Neuronal stem cell (in vitro differentiated cells): ENCODE data around the gene EBP.

Experiments used
- DNase-seq: peaks from one replicate; pipeline ENCODE4 v3.0.0-alpha.2; 2013; ENCODE audit warnings: low spot score
- H2AFZ ChIP-seq: one replicate; pipeline ENCODE4 v1.6.1; 2013; ENCODE audit warnings: mild to moderate bottlenecking, low read length, inconsistent platforms
- H2AK5ac ChIP-seq: 2 replicates; pipeline ENCODE4 v1.6.1; 2013; ENCODE audit warnings: low read depth, mild to moderate bottlenecking, inconsistent platforms, low read length, moderate library complexity, mixed read lengths
- H2BK120ac ChIP-seq: 2 replicates; pipeline ENCODE4 v1.6.1; 2013; ENCODE audit warnings: low read depth, mild to moderate bottlenecking, inconsistent platforms, low read length, moderate library complexity, mixed read lengths
- H2BK12ac ChIP-seq: one replicate; pipeline ENCODE4 v1.6.1; 2013; ENCODE audit warnings: low read length, inconsistent platforms
- H2BK15ac ChIP-seq: 2 replicates; pipeline ENCODE4 v1.6.1; 2013; ENCODE audit warnings: mild to moderate bottlenecking, low read length, inconsistent platforms, mixed read lengths
- H2BK5ac ChIP-seq: one replicate; pipeline ENCODE4 v1.6.1; 2013; ENCODE audit warnings: inconsistent platforms, mild to moderate bottlenecking, low read length, moderate library complexity
- H3K14ac ChIP-seq: one replicate; pipeline ENCODE4 v1.6.1; 2013; ENCODE audit warnings: low read length, inconsistent platforms
- H3K18ac ChIP-seq: 2 replicates; pipeline ENCODE4 v1.6.1; 2013; ENCODE audit warnings: low read length, inconsistent platforms
- H3K23ac ChIP-seq: 2 replicates; pipeline ENCODE4 v1.6.1; 2013; ENCODE audit warnings: low read depth, mild to moderate bottlenecking, mixed read lengths, low read length, inconsistent platforms; ENCODE audit not compliant: poor library complexity
- H3K27ac ChIP-seq: replicated peaks from 3 replicates; pipeline ENCODE4 v1.5.1; 2013; ENCODE audit warnings: low read length, inconsistent platforms
- H3K27me3 ChIP-seq, 3 experiments: 2 replicates each; pipeline ENCODE4 v1.6.1; 2013; ENCODE audit warnings: low read length in 3 of 3, mild to moderate bottlenecking in 2 of 3, inconsistent platforms in 1 of 3, low read depth in 1 of 3, mixed read lengths in 1 of 3, moderate library complexity in 1 of 3; ENCODE audit not compliant: control insufficient read depth in 3 of 3, insufficient read depth in 3 of 3
- H3K36me3 ChIP-seq, 2 donors: replicated peaks in 1 of 2; 2 replicates each; pipeline ENCODE4 v1.6.1; 2013; ENCODE audit warnings: low read length in 2 of 2; ENCODE audit not compliant: control insufficient read depth in 2 of 2, insufficient read depth in 2 of 2
- H3K4ac ChIP-seq: 2 replicates; pipeline ENCODE4 v1.6.1; 2013; ENCODE audit warnings: inconsistent platforms, mild to moderate bottlenecking, low read length, moderate library complexity
- H3K4me1 ChIP-seq, 2 donors: 1 replicate in 1 of 2; 2 replicates in 1 of 2; pipeline ENCODE4 v1.6.1; 2013; ENCODE audit warnings: low read length in 2 of 2, low read depth in 1 of 2; ENCODE audit not compliant: control insufficient read depth in 2 of 2, insufficient read depth in 1 of 2
- H3K4me2 ChIP-seq: one replicate; pipeline ENCODE4 v1.6.1; 2013; ENCODE audit warnings: mild to moderate bottlenecking, low read length, inconsistent platforms; ENCODE audit not compliant: insufficient read depth, poor library complexity, severe bottlenecking
- H3K4me3 ChIP-seq, 2 donors: 2 replicates each; pipeline ENCODE4 v1.5.1; 2013; ENCODE audit warnings: low read length in 2 of 2, mild to moderate bottlenecking in 2 of 2, inconsistent platforms in 1 of 2, moderate library complexity in 1 of 2
- H3K79me1 ChIP-seq: one replicate; pipeline ENCODE4 v1.6.1; 2013; ENCODE audit warnings: low read depth, mild to moderate bottlenecking, inconsistent platforms, low read length, moderate library complexity
- H3K9ac ChIP-seq: one replicate; pipeline ENCODE4 v1.6.1; 2013; ENCODE audit warnings: mild to moderate bottlenecking, low read depth, low read length, inconsistent platforms; ENCODE audit not compliant: poor library complexity
- H3K9me3 ChIP-seq, 2 donors: replicated peaks in 1 of 2; 2 replicates each; pipeline versions ENCODE3 to v1.6.1; 2013; ENCODE audit warnings: low read length in 2 of 2, mild to moderate bottlenecking in 2 of 2, inconsistent platforms in 1 of 2, low read depth in 1 of 2, mixed read lengths in 1 of 2, moderate library complexity in 1 of 2; ENCODE audit not compliant: control insufficient read depth in 2 of 2, insufficient read depth in 1 of 2
- H4K8ac ChIP-seq: one replicate; pipeline ENCODE4 v1.6.1; 2013; ENCODE audit warnings: low read depth, mild to moderate bottlenecking, inconsistent platforms, low read length, moderate library complexity
- H4K91ac ChIP-seq: one replicate; pipeline ENCODE4 v1.6.1; 2013; ENCODE audit warnings: low read length, low read depth, mild to moderate bottlenecking, inconsistent platforms; ENCODE audit not compliant: poor library complexity
- WGBS, 2 donors: extraction: QIAGEN DNeasy Blood & Tissue Kit; methylation state at CpG; one replicate each; pipeline ENCODE4 v1.1.7; 2013; ENCODE audit warnings: missing lambda C conversion rate in 2 of 2, mixed read lengths in 1 of 2; ENCODE audit not compliant: insufficient read length in 2 of 2, insufficient replicate concordance in 1 of 2; ENCODE audit errors: extremely low coverage in 2 of 2; 5-methylcytosine and 5-hydroxymethylcytosine counted together

Gene EBP

GRCh38 chrX:48498374-48498809 is 23.2 kb upstream of the EBP start:
- no peak for DNase-seq
- no peak overlapping the region for H3K27ac ChIP-seq

GRCh38 chrX:48504261-48504660 is 17.3 kb upstream of the EBP start:
- no peak overlapping the region for H2AFZ ChIP-seq
- no peaks in the 10 kb centered on the region for H3K9me3 ChIP-seq
- H3K27ac ChIP-seq = no peak overlapping the region
- H2BK12ac ChIP-seq = no peak overlapping the region
- H3K23ac ChIP-seq = no peak overlapping the region
- no peak overlapping the region for H2BK15ac ChIP-seq
- no peaks in the 10 kb centered on the region for H3K79me1 ChIP-seq
- DNase-seq = no peak
- no peak overlapping the region for H3K4me2 ChIP-seq
- no peak overlapping the region for H3K18ac ChIP-seq
- no peak overlapping the region for H2AK5ac ChIP-seq
- no peak overlapping the region for H2BK120ac ChIP-seq
- WGBS, 2 donors = no CpG with 5 or more reads among the region's 7 CpGs
- no peak overlapping the region for H3K9ac ChIP-seq
- H3K4me3 ChIP-seq = no peak overlapping the region
- H3K14ac ChIP-seq = no peak overlapping the region
- H3K36me3 ChIP-seq = no peaks in the 10 kb centered on the region
- H4K8ac ChIP-seq = no peak overlapping the region
- H3K4me1 ChIP-seq = peaks cover 4% of the 10 kb centered on the region in 2 donors
- H4K91ac ChIP-seq = no peak overlapping the region
- H3K27me3 ChIP-seq = no peaks in the 10 kb centered on the region
- no peak overlapping the region for H2BK5ac ChIP-seq
- no peak overlapping the region for H3K4ac ChIP-seq

More at GRCh38 chrX:48498374-48498809, 23.2 kb upstream of the EBP start:
- no peak overlapping the region for H2BK15ac ChIP-seq
- no peak overlapping the region for H4K91ac ChIP-seq
- H3K36me3 ChIP-seq = no peaks in the 10 kb centered on the region
- H3K9me3 ChIP-seq = no peaks in the 10 kb centered on the region
- H2AK5ac ChIP-seq = no peak overlapping the region
- no peak overlapping the region for H3K4me2 ChIP-seq
- no peak overlapping the region for H3K18ac ChIP-seq
- H2AFZ ChIP-seq = no peak overlapping the region
- WGBS, 2 donors = no CpG with 5 or more reads among the region's 6 CpGs
- H3K4me3 ChIP-seq = no peak overlapping the region
- H3K4me1 ChIP-seq = no peaks in the 10 kb centered on the region
- H2BK5ac ChIP-seq = no peak overlapping the region
- no peak overlapping the region for H3K4ac ChIP-seq
- H3K14ac ChIP-seq = no peak overlapping the region
- H3K79me1 ChIP-seq = no peaks in the 10 kb centered on the region
- H3K23ac ChIP-seq = no peak overlapping the region
- no peak overlapping the region for H2BK120ac ChIP-seq
- H2BK12ac ChIP-seq = no peak overlapping the region
- no peak overlapping the region for H3K9ac ChIP-seq
- no peak overlapping the region for H4K8ac ChIP-seq
- no peaks in the 10 kb centered on the region for H3K27me3 ChIP-seq

- Histone ChIP-seq H3K4me3 (no peak overlapping the region), H3K4me1 (peaks cover 4% of the 10 kb centered on the region in 2 donors), H2BK12ac (no peak overlapping the region), H4K8ac (no peak overlapping the region), H3K27ac (no peak overlapping the region), H3K27me3 (no peaks in the 10 kb centered on the region), H2BK5ac (no peak overlapping the region), H3K23ac (no peak overlapping the region), H3K18ac (no peak overlapping the region), H3K36me3 (no peaks in the 10 kb centered on the region), H3K9ac (no peak overlapping the region), H3K14ac (no peak overlapping the region), H2BK15ac (no peak overlapping the region), H3K9me3 (no peaks in the 10 kb centered on the region), H3K4me2 (no peak overlapping the region), H2AK5ac (no peak overlapping the region), H2BK120ac (no peak overlapping the region), H4K91ac (no peak overlapping the region), H3K79me1 (no peaks in the 10 kb centered on the region), H3K4ac (no peak overlapping the region), H2AFZ (no peak overlapping the region)
- WGBS, 2 donors = no CpG with 5 or more reads among the region's 5 CpGs
- DNase-seq = no peak
Measured at GRCh38 chrX:48505481-48505880, 16.1 kb upstream of the EBP start.

- Histone ChIP-seq H3K27me3 (no peaks in the 10 kb centered on the region), H3K9me3 (no peaks in the 10 kb centered on the region), H3K23ac (no peak overlapping the region), H2BK5ac (no peak overlapping the region), H2AK5ac (no peak overlapping the region), H4K8ac (no peak overlapping the region), H3K36me3 (no peaks in the 10 kb centered on the region), H3K4me2 (no peak overlapping the region), H2BK120ac (no peak overlapping the region), H2BK15ac (no peak overlapping the region), H3K14ac (no peak overlapping the region), H2BK12ac (no peak overlapping the region), H3K18ac (no peak overlapping the region), H3K27ac (no peak overlapping the region), H3K4me3 (no peak overlapping the region), H3K4ac (no peak overlapping the region), H4K91ac (no peak overlapping the region), H3K9ac (no peak overlapping the region), H3K79me1 (no peaks in the 10 kb centered on the region), H3K4me1 (peaks cover 4% of the 10 kb centered on the region in 2 donors), H2AFZ (no peak overlapping the region)
- DNase-seq = no peak
- WGBS, 2 donors = no CpG with 5 or more reads among the region's 5 CpGs
Measured at GRCh38 chrX:48507246-48507645, 14.4 kb upstream of the EBP start.
